Measurements from ENCODE around the gene SULT4A1.

The SULT4A1 gene

GRCh38 chr22:43845981-43846380, 16.3 kb downstream of the SULT4A1 start:
- no peak for DNase-seq

GRCh38 chr22:43844560-43845545, 17.5 kb downstream of the SULT4A1 start:
- DNase-seq: no peak

- DNase-seq: no peak
Measured at GRCh38 chr22:43843783-43844530, 18.4 kb downstream of the SULT4A1 start.

DNA sequence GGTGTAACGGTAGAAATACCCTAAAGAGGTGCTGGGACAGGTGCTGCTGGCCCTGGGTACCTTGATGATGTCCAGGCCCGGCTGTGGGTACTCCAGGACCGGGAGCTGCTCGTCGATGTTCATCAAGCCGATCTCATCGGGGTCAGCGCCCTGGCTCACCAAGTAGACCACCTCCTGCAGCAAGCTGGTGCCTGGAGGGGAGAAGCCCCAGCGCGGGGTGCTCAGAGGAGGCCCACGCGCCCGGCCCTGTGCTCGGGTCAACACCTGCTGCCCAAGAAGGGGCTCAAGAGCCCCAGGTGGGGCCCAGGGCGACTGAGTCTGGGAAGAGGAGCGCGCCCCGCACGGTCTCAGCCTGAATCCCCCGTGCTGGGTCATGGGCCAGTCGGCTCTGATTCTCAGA, 20.6 kb downstream of the SULT4A1 start:
- no peak for DNase-seq

DNA sequence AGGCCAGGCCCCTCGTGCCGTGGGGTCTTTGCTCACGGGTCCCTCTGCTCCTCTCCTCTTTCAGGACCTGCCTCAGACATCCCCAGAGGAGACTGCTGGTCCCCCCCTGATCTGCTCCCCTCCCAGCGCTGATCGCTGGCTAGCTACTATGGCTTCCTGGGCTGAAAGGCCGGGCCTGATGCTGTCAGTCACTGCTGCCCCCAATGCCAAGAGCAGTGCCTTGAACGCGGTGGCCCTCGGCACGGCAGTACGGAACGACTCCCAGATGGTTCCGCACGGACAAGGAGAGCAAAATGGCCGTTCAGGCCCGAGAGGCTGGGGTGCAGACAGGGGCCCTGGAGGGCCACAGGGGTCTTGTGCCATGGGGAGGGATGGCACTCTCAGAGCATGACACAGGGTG, 21.5 kb downstream of the SULT4A1 start:
- DNase-seq: no peak

DNA sequence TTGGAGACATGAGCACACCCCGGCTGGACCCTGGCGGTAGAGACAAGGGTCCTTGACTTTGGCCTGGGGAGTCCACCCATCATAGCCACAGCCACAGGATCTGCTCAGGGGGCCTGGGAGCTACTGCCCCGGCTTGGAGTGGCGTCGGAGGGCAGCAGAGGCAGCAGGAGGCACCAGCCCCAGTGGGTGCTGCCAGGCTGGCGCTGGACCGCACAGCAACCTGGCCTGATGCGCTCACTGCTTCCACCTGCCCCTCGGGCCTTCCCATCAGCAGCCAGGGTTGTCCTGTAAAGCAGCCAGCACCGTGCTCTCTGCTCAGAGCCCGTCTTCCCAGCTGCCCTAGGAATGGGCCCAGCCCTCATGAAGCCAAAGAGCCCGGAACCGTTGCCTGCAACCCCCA, 21.9 kb downstream of the SULT4A1 start:
- no peak for DNase-seq

DNA sequence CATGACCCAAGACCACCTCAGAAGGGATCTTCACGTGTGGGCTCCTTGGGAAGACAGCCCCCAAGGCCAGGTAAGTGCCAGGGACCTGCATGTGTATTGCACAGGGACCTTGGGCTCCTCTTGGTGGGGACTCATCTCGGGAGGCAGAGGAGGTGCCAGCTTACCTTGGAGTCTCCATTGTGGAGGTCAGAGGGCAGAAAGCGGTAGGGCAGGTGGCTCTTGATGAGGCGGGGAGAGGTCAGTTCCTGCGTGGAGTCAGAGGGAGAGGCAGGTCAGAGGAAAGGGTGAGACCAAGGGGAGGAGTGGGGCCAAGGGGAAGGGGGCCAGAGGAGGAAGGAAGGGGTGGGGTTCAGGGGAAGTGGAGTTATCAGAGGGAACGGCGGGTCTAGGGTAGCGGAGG, 22.5 kb downstream of the SULT4A1 start:
- no peak for DNase-seq

- DNase-seq: no peak
Measured at GRCh38 chr22:43838571-43839307, 23.6 kb downstream of the SULT4A1 start.

GRCh38 chr22:43838161-43838560, 24.2 kb downstream of the SULT4A1 start:
- DNase-seq: no peak

- DNase-seq: no peak
Measured at GRCh38 chr22:43837666-43838065, 24.6 kb downstream of the SULT4A1 start.

DNA sequence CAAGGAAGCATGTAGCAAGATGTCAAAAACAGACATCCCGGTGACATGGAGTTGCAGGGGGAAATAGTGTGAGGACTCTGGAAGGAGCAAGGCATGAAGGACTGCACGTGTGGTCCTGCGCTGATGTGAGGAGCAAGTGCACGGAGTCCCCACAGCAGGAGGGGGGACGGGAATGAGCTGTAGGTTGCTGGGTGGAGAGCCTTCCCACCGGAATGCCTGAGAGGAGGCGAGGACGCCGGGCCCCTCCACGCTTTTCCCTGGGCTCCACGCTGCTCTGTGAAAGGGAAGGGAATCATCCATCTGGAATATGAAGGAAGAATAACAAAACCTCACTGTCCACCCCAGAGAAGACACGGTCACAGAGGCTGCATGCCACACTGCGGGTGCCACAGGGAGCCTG, 26.6 kb downstream of the SULT4A1 start:
- no peak for DNase-seq

DNA sequence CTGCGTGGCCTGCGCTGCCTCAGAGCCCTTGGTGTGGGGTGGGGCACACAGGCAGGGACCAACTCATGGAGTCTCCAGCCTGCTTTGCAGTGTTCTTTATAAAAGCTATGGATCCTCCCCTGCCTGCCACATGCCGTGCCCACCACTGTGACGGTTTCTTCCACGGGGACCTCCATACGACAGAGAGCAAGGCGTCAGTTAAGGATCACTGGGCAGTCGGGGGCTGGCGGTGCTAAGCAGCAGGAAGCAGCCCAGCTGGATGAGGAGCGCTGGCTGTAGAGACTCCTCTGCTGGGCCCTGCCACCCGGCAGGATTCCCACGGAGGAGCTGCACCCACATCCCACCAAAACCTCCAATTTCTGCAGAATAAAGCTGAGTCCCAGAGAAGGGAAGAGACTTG, 27.1 kb downstream of the SULT4A1 start:
- DNase-seq: no peak

DNA sequence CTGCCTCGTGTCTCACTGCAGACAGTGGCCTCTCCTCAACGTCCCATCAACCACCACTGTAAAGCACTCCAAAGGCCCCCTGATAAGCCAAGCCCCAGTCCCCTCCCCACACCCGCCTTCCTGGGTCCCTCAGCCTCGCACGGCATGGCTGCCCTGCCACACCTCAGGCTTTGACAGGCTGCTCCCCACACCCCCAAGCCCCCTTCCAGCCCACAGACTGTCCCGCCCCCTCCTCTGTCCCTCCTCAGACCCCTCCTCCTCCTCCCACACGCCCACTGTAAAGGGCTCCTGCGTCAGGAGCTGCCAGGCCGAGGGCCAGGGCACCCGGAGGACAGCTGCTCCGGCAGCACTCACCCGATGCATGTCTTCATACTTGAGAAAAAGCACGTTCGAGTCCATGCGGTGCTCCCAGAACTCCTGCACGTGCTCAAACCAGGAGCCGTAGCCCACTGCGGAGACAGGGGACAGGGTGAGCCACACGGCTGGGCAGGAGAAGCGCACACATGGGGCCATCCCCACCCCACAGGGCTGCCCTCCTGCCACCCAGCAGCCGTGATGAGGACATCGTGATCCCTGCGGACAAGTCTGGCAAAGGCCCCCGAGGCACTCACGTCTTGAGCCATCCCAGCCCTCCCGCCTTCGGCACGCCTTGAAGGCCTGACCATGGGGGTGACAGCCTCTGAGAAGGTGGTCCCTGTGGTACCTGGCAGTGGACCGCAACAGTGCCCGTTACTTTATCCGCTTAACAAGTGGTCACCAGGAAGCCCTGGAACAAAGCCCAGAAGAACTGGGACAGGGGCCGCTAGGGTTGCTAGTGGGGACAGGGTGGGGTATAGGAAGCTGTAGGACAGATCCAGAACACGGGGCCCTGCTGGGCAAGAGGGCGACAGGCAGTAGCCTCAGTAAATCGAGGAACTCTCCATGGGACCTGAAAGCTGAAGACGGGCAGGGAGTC, 28.8 kb downstream of the SULT4A1 start:
- no peak for DNase-seq

DNA sequence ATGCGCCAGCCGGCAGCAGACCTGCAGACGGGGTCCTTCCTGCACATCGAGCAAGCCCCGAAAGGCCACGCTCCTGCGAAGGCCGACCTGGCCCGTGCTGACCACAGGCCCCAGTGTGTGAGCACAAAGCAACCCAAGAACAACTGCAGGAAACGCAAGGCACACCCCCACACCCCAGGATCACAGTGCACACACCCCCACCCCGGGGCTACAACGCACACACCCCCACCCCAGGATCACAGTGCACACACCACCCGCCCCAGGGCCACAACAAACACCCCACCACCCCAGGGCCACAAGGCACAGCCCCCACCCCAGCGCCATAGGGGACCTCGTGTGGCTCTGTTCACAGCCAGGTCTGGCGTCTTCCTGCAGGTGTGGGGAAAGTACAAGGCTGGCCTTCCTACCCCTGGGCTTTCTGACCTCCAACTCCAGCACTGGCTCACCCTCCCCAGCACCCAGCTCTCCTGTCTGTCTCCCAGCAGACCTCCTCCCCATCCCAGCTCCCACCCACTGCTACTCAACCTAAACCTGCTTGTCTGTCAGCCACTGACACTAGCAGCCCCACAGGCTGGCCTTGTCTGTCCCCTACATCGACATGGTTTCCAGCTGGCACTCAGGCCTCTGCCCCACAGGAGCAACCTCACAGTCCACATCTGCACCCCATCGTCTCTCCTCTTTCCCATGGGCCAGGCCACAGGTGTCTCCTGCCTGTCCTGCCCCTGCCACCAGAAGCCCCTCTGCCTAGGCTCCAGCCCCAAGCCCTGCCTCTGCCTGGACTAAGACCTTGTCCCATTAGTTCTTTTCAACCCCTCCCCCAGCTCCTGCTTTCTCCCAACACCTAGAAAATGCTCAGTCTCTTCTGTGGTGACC, 29.7 kb downstream of the SULT4A1 start:
- DNase-seq: no peak

GRCh38 chr22:43831561-43832392, 30.5 kb downstream of the SULT4A1 start:
- DNase-seq: no peak

DNA sequence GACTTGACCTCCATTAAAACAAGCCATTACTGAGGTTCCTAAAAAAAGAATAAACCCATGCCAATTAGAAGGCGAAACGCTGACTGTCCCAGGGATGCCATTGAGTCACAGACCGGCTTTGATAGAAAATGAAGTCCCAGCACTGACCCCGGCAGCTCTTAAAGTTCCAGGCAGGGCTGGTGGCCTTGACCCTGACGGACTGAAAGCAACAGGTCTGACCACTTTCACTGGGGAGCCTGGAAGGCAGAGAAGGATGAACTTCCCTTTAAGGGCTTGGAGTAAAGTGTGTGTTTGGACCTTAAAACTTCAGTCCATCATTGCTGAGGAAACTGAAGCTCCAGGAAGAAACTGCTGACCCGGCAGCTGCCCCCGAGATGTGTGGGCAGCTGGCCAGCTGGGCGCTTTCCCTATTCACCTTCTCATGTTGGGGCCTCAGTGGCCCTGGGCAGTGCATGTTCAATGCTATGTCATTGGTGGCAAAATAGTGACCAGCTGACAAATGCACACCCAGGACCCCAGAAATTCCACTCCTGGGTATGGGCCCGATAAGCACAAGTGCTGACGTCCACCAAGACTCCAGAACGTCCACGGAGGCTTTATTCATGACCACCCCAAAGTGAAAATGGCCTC, 31.3 kb downstream of the SULT4A1 start:
- DNase-seq: no peak

DNA sequence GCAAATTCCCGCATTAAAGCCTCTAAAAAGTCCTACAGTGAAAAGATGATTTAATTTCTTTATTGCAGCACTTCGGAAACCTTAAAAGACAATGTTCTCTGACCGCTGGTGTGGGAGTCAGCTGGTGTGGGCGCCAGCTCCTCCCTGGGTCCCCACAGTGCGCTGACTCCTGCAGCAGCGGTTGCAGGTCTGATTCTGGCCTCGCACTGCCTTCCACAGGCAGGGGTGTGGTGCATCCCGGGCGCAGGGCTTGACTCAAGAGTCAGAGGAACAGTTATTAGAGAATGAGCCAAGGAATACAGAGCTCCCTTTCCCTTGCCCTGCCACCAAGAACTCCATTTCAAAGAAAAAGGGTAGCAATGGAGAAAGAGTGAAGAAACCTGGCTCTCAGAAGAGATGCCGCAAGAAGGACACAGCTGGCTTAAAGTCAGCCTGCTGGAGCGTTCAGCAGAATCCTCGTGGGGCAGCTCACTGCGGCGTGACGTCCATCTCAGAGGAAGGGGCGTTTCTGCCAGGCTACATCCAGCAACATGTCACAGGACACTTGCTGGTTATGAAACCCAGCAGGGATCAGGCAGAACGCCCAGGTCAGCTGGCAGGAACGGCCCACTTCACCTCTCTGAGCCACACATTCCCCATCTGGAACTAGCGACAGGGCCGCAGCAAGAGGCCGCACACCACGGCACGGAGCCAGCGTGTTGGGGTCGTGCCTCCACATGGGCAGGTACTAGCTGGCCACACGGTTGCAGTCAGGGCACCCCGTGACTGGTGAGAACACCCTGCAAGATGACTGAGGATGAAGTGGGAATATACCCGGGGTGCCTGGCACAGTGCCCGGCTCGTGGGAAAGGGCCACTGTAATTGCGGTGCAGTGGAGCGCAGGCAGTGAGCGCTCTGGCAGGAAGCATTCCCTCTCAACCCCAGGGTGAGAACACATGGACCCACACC, 32.1 kb downstream of the SULT4A1 start:
- DNase-seq: no peak
